ENCODE measurements around the gene ADARB2.

Gene ADARB2

GRCh38 chr10:1200866-1201807 lies 536.2 kb downstream of the ADARB2 start:
- no peak for DNase-seq (ENCODE audit: low read depth)

GRCh38 chr10:1199897-1200721 lies 537.2 kb downstream of the ADARB2 start:
- DNase-seq (ENCODE audit: low read depth), result no peak

- no peak for DNase-seq (ENCODE audit: low read depth)
Observed at GRCh38 chr10:1199345-1199673, 538.0 kb downstream of the ADARB2 start.

- DNase-seq (ENCODE audit: low read depth), result no peak
Observed at GRCh38 chr10:1198453-1199344, 538.6 kb downstream of the ADARB2 start.

GRCh38 chr10:1197384-1197783 lies 539.9 kb downstream of the ADARB2 start:
- no peak for DNase-seq (ENCODE audit: low read depth)

GRCh38 chr10:1196656-1197055 lies 540.7 kb downstream of the ADARB2 start:
- no peak for DNase-seq (ENCODE audit: low read depth)

- DNase-seq (ENCODE audit: low read depth), result no peak
Observed at GRCh38 chr10:1195828-1196227, 541.5 kb downstream of the ADARB2 start.

GRCh38 chr10:1194161-1194560 lies 543.2 kb downstream of the ADARB2 start:
- no peak for DNase-seq (ENCODE audit: low read depth)

GRCh38 chr10:1193561-1193960 lies 543.8 kb downstream of the ADARB2 start:
- DNase-seq (ENCODE audit: low read depth), result no peak

- DNase-seq (ENCODE audit: low read depth), result no peak
Observed at GRCh38 chr10:1191752-1192151, 545.6 kb downstream of the ADARB2 start.

GRCh38 chr10:1190791-1191490 lies 546.4 kb downstream of the ADARB2 start:
- DNase-seq (ENCODE audit: low read depth), result no peak

GRCh38 chr10:1190052-1190395 lies 547.3 kb downstream of the ADARB2 start:
- DNase-seq (ENCODE audit: low read depth), result no peak

- DNase-seq (ENCODE audit: low read depth), result no peak
Observed at GRCh38 chr10:1189166-1190051, 547.9 kb downstream of the ADARB2 start.

GRCh38 chr10:1188558-1189135 lies 548.7 kb downstream of the ADARB2 start:
- DNase-seq (ENCODE audit: low read depth), result no peak

GRCh38 chr10:1187855-1188557 lies 549.3 kb downstream of the ADARB2 start:
- DNase-seq (ENCODE audit: low read depth), result no peak

- DNase-seq (ENCODE audit: low read depth), result no peak
Observed at GRCh38 chr10:1187151-1187854, 550.0 kb downstream of the ADARB2 start.

GRCh38 chr10:1186683-1186990 lies 550.7 kb downstream of the ADARB2 start:
- no peak for DNase-seq (ENCODE audit: low read depth)

- DNase-seq (ENCODE audit: low read depth), result no peak
Observed at GRCh38 chr10:1185911-1186682, 551.2 kb downstream of the ADARB2 start.
